ENCODE results near the gene CUX1.

Gene CUX1

GRCh38 chr7:102061354-102061945 is 244.0 kb downstream of the CUX1 start:
- TF ChIP-seq, protein P1, sequence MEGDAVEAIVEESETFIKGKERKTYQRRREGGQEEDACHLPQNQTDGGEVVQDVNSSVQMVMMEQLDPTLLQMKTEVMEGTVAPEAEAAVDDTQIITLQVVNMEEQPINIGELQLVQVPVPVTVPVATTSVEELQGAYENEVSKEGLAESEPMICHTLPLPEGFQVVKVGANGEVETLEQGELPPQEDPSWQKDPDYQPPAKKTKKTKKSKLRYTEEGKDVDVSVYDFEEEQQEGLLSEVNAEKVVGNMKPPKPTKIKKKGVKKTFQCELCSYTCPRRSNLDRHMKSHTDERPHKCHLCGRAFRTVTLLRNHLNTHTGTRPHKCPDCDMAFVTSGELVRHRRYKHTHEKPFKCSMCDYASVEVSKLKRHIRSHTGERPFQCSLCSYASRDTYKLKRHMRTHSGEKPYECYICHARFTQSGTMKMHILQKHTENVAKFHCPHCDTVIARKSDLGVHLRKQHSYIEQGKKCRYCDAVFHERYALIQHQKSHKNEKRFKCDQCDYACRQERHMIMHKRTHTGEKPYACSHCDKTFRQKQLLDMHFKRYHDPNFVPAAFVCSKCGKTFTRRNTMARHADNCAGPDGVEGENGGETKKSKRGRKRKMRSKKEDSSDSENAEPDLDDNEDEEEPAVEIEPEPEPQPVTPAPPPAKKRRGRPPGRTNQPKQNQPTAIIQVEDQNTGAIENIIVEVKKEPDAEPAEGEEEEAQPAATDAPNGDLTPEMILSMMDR (IDR thresholded peaks at IDR 0.05; ENCODE audit: control insufficient read depth, insufficient read depth, low read depth, low read length, missing control alignments): no peak
- no peak overlapping the region for H3K4me3 ChIP-seq (ENCODE audit: control insufficient read depth, low read depth, low read length)
- no peak for DNase-seq (ENCODE audit: low read depth)

DNA sequence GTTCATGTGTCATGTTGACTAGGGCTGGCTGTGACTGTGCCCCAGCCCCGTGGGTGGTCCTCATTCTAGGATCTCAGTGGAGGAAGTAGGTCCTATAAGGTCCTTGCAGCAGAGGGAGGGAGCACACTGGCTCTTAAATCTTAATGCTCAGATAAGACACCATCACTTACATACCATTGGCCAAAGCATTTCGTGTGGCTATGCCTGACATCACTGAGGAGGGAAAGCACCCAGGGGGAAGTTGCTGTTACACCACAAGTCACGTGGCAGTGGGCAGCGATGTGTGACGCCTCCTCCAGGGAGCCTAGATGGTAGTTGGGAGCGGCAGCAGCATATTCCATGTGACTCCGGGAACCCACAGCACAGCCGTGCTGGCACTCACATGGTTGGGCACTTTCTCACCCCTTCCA is 244.6 kb downstream of the CUX1 start:
- TF ChIP-seq, protein P1 (IDR thresholded peaks at IDR 0.05; ENCODE audit: control insufficient read depth, insufficient read depth, low read depth, low read length, missing control alignments): no peak
- DNase-seq (ENCODE audit: low read depth): no peak
- H3K4me3 ChIP-seq (ENCODE audit: control insufficient read depth, low read depth, low read length): no peak overlapping the region

DNA sequence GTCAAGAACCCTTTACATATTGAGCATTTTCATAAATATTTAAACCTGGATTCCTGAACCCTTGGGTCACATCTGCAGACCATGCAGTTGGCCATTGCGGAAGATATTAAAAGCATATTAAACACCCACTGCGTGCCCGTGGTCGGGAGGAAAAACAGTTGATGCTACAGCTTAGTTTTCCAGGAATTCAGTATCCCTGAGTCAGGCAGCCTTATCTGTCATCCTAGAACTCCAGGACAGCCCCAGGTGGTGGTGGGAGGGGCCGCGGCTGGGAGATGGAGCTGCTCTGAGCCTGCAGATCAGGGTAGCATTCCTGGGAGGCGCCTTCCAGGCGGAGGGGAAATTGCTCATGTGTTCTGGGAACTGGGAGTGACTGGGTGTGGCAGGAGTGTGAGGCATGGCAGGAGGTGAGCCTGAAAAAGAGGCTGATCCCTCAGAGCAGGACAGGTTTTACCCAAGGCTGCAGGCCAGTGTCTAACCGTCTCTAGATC is 246.3 kb downstream of the CUX1 start:
- DNase-seq (ENCODE audit: low read depth): no peak
- TF ChIP-seq, protein P1 (IDR thresholded peaks at IDR 0.05; ENCODE audit: control insufficient read depth, insufficient read depth, low read depth, low read length, missing control alignments): no peak

GRCh38 chr7:102064361-102065025 is 247.1 kb downstream of the CUX1 start:
- no peak for DNase-seq (ENCODE audit: low read depth)
- TF ChIP-seq, protein P1 (IDR thresholded peaks at IDR 0.05; ENCODE audit: control insufficient read depth, insufficient read depth, low read depth, low read length, missing control alignments): no peak
- H3K4me3 ChIP-seq (ENCODE audit: control insufficient read depth, low read depth, low read length): no peak overlapping the region

More for the DNA sequence above, 246.3 kb downstream of the CUX1 start:
- no peak overlapping the region for H3K4me3 ChIP-seq (ENCODE audit: control insufficient read depth, low read depth, low read length)

- no peak for DNase-seq (ENCODE audit: low read depth)
- no peak overlapping the region for H3K4me3 ChIP-seq (ENCODE audit: control insufficient read depth, low read depth, low read length)
- TF ChIP-seq, protein P1 (IDR thresholded peaks at IDR 0.05; ENCODE audit: control insufficient read depth, insufficient read depth, low read depth, low read length, missing control alignments): no peak
These were observed 247.8 kb downstream of the CUX1 start for GRCh38 chr7:102065226-102065625.

DNA sequence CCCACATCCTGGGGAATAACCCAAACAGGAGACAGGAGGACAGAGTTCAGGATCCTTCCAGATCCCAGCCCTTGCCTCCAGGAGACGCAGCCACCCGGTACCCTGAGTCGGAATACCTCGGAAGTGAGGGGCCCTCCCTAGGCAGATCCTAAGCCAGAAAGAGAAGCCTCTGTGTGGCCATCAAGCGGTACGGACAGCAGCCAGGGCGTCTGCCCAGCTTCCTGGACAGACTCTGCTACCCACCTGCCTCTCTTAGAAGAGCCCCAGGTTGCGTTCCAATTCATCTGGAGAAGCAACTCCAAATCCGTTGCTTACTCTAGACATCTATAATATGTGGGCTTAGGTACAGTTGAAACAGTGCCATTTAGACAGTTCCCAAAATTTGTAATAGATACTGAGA is 249.1 kb downstream of the CUX1 start:
- no peak overlapping the region for H3K4me3 ChIP-seq (ENCODE audit: control insufficient read depth, low read depth, low read length)
- DNase-seq (ENCODE audit: low read depth): no peak
- TF ChIP-seq, protein P1 (IDR thresholded peaks at IDR 0.05; ENCODE audit: control insufficient read depth, insufficient read depth, low read depth, low read length, missing control alignments): no peak
